GM23248 (cell line): ENCODE measurements around the gene C17orf78.

Experiments
- EZH2 ChIP-seq: fragments of 200-600 bp; sonication (generic); IDR thresholded peaks from 2 replicates; pipeline ENCODE4 v1.6.1; 2018; ENCODE audit warnings: antibody characterized with exemption, mild to moderate bottlenecking; ENCODE audit not compliant: insufficient read depth, poor library complexity, severe bottlenecking
- EZH2phosphoT487 ChIP-seq: fragments of 200-600 bp; sonication (generic); IDR thresholded peaks from 2 replicates; pipeline ENCODE4 v1.6.1; 2018; ENCODE audit warnings: antibody characterized with exemption, moderate library complexity, mild to moderate bottlenecking, low read depth; ENCODE audit not compliant: insufficient read depth

GRCh38 chr17:37361543-37361942 lies 14.2 kb upstream of the C17orf78 start:
- no peak for TF ChIP-seq EZH2phosphoT487
- no peak for TF ChIP-seq EZH2
